D341Med (cell line): ENCODE results near the gene NECAB2.

ENCODE experiments used
- DNase-seq: peaks from one replicate; pipeline ENCODE4 v3.0.0; 2012; ENCODE audit warnings: low spot score

The NECAB2 gene

GRCh38 chr16:83967838-83968305 lies at the start of gene NECAB2:
Gene NECAB2, plus strand, starts transcription at chr16:83968244. Its CDS starts 405 bp downstream, at chr16:83968649.
- peak; percentile 93 for DNase-seq

GRCh38 chr16:83920894-83921491 lies 47.1 kb upstream of the NECAB2 start:
- no peak for DNase-seq

GRCh38 chr16:83923581-83924365 lies 44.3 kb upstream of the NECAB2 start:
- no peak for DNase-seq

GRCh38 chr16:83924686-83925085 lies 43.4 kb upstream of the NECAB2 start:
- DNase-seq: no peak

- no peak for DNase-seq
Measured at GRCh38 chr16:83925095-83925905, 42.7 kb upstream of the NECAB2 start.

- DNase-seq: no peak
Measured at GRCh38 chr16:83925957-83926725, 41.9 kb upstream of the NECAB2 start.

- peak; percentile 89 for DNase-seq
Measured at GRCh38 chr16:83926726-83927397, 41.2 kb upstream of the NECAB2 start.

- no peak for DNase-seq
Measured at GRCh38 chr16:83928341-83929055, 39.5 kb upstream of the NECAB2 start.

- DNase-seq: no peak
Measured at GRCh38 chr16:83929811-83930555, 38.1 kb upstream of the NECAB2 start.

GRCh38 chr16:83930730-83931500 lies 37.1 kb upstream of the NECAB2 start:
- DNase-seq: no peak

- no peak for DNase-seq
Measured at GRCh38 chr16:83931556-83931955, 36.5 kb upstream of the NECAB2 start.

- DNase-seq: no peak
Measured at GRCh38 chr16:83932304-83932703, 35.7 kb upstream of the NECAB2 start.

- DNase-seq: no peak
Measured at GRCh38 chr16:83932955-83933673, 34.9 kb upstream of the NECAB2 start.

GRCh38 chr16:83933885-83934683 lies 34.0 kb upstream of the NECAB2 start:
- no peak for DNase-seq

- DNase-seq: no peak
Measured at GRCh38 chr16:83934684-83934977, 33.4 kb upstream of the NECAB2 start.

- no peak for DNase-seq
Measured at GRCh38 chr16:83935005-83935857, 32.8 kb upstream of the NECAB2 start.

- DNase-seq: no peak
Measured at GRCh38 chr16:83935858-83936255, 32.2 kb upstream of the NECAB2 start.
